ENCODE data around the gene GAS7.

DNA sequence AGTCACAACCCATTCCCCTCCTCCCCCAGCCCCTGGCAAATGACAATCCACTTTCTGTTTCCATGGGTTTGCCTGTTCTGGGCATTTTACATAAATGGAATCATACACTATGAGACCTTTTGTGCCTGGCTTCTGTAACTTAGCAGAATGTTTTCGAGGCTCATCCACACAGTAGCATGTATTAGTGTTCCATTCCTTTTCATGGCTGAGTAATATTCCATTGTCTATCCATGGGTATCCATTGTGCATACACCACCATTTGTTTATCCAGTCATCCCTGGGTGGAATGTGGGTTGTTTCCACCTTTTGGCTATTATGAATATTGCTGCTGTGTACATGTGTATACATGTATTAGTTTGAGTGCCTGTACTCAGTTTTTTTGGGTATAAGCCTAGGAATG is 259.6 kb downstream of the GAS7 start:
- TF ChIP-seq, protein P1, sequence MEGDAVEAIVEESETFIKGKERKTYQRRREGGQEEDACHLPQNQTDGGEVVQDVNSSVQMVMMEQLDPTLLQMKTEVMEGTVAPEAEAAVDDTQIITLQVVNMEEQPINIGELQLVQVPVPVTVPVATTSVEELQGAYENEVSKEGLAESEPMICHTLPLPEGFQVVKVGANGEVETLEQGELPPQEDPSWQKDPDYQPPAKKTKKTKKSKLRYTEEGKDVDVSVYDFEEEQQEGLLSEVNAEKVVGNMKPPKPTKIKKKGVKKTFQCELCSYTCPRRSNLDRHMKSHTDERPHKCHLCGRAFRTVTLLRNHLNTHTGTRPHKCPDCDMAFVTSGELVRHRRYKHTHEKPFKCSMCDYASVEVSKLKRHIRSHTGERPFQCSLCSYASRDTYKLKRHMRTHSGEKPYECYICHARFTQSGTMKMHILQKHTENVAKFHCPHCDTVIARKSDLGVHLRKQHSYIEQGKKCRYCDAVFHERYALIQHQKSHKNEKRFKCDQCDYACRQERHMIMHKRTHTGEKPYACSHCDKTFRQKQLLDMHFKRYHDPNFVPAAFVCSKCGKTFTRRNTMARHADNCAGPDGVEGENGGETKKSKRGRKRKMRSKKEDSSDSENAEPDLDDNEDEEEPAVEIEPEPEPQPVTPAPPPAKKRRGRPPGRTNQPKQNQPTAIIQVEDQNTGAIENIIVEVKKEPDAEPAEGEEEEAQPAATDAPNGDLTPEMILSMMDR (optimal IDR thresholded peaks at IDR 0.05 in 1 of 3, IDR thresholded peaks at IDR 0.05 in 1 of 3, conservative IDR thresholded peaks at IDR 0.05 in 1 of 3; ENCODE audit: extremely low read depth in 1 of 3, insufficient read depth in 2 of 3, low read length in 3 of 3), result no peak
- TF ChIP-seq EZH2 (IDR thresholded peaks at IDR 0.05; ENCODE audit: low read length), result no peak

All from keratinocyte (primary cell).